HUES48 (cell line): Measurements from ENCODE around the gene PRRX2.
"Not testable (repeated sequence)": the region's sequence is repeated elsewhere in the genome, so short reads cannot be mapped to it uniquely, and the experiment has no call there.

ENCODE experiments used
- H3K27ac ChIP-seq: one replicate; pipeline ENCODE4 v1.7.0; 2013; ENCODE audit warnings: low read depth, low read length, inconsistent platforms
- H3K27me3 ChIP-seq: 2 replicates; pipeline ENCODE4 v1.6.1; 2013; ENCODE audit warnings: mild to moderate bottlenecking, low read length; ENCODE audit not compliant: control insufficient read depth, insufficient read depth
- H3K36me3 ChIP-seq: 2 replicates; pipeline ENCODE4 v1.6.1; 2013; ENCODE audit warnings: low read length; ENCODE audit not compliant: control insufficient read depth, insufficient read depth
- H3K4me1 ChIP-seq: 2 replicates; pipeline ENCODE4 v1.6.1; 2013; ENCODE audit warnings: mild to moderate bottlenecking, low read length; ENCODE audit not compliant: control insufficient read depth, insufficient read depth
- H3K4me3 ChIP-seq: 2 replicates; pipeline ENCODE4 v1.5.1; 2013; ENCODE audit warnings: mild to moderate bottlenecking, low read depth, low read length
- H3K9ac ChIP-seq: 2 replicates; pipeline ENCODE4 v1.6.1; 2013; ENCODE audit warnings: mild to moderate bottlenecking, low read depth, low read length, moderate library complexity
- H3K9me3 ChIP-seq: 2 replicates; pipeline ENCODE4 v1.6.1; 2013; ENCODE audit warnings: low read length; ENCODE audit not compliant: control insufficient read depth, insufficient read depth

Gene PRRX2

GRCh38 chr9:129761901-129762369, 96.5 kb downstream of the PRRX2 start:
- Histone ChIP-seq H3K27ac (no peak overlapping the region), H3K4me1 (0 out of 2 replicates have a peak, but pooled peaks cover 4% of the 10 kb centered on the region), H3K36me3 (no peaks in the 10 kb centered on the region), H3K9me3 (no peaks in the 10 kb centered on the region), H3K4me3 (no peak overlapping the region), H3K9ac (no peak overlapping the region), H3K27me3 (no peaks in the 10 kb centered on the region)

DNA sequence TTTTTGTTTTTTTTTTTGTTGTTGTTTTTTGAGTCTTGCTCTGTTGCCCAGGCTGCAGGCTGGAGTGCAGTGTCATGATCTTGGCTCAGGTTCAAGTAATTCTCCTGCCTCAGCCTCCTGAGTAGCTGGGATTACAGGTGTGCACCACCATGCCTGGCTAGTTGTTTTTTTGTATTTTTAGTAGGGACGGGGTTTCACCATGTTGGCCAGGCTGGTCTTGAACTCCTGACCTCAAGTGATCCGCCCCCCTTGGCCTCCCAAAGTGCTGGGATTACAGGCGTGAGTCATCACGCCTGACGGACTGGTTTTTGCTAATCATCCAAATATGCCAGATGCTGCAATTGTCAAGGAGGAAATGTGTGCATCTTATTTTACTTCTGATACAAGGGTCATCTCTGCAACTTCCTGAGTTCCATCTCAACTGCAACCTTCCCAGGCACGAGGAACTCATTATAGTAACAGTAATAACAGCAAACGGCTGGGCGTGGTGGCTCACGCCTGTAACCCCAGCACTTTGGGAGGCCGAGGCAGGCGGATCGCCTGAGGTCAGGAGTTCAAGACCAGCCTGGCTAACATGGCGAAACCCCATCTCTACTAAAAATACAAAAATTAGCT, 97.0 kb downstream of the PRRX2 start:
- not testable (repeated sequence) for H3K9me3 ChIP-seq, H3K9ac ChIP-seq, H3K36me3 ChIP-seq, H3K4me1 ChIP-seq, H3K27ac ChIP-seq, H3K4me3 ChIP-seq, H3K27me3 ChIP-seq

DNA sequence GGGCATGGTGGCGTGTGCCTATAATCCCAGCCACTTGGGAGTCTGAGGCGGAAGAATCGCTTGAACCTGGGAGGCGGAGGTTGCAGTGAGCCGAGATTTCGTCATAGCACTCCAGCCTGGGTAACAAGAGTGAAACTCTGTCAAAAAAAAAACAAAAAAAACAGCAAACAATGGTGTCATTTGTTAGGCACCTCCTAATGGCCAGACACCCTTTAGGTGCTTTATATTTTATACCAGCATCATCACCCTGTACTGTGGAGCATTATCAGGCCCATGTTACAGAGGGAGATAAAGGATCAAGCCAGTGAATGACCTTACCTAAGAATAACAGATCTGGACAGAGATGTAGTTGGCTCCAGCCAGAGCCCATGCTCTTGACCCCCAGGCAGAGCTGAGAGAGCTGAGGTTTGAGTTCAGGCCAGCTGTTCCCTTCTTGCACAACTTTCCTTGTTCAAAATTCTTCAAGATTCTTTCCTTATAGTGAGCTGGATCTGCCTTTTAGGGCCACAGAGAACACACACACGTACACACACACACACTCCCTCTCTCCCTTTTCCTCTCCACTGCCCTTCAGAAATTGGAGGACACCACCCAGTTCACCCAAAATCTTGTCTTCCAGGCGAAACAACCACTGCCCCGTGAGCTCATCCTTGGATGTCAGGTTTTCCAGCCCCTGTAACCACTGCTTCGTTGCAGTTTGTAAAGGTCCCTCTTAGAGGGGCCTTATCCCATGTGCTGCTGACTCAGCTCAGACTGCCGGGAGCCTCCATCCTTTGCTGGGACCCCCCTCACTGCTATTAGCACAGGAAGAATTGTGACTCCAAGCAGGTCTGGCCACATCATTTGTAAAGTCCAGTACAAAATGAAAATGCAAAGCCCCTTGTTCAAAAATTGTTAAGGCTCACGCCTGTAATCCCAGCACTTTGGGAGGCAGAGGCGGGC, 97.8 kb downstream of the PRRX2 start:
- no peak overlapping the region for H3K9ac ChIP-seq
- H3K36me3 ChIP-seq, result no peaks in the 10 kb centered on the region

GRCh38 chr9:129765764-129766317, 100.4 kb downstream of the PRRX2 start:
- no peak overlapping the region for H3K27ac ChIP-seq
- 0 out of 2 replicates have a peak, but pooled peaks cover 4% of the 10 kb centered on the region for H3K4me1 ChIP-seq
- no peaks in the 10 kb centered on the region for H3K36me3 ChIP-seq
- H3K9me3 ChIP-seq, result no peaks in the 10 kb centered on the region
- H3K27me3 ChIP-seq, result no peaks in the 10 kb centered on the region
- H3K9ac ChIP-seq, result no peak overlapping the region
- no peak overlapping the region for H3K4me3 ChIP-seq

More for the DNA sequence above, 97.8 kb downstream of the PRRX2 start:
- no peaks in the 10 kb centered on the region for H3K27me3 ChIP-seq
- no peaks in the 10 kb centered on the region for H3K9me3 ChIP-seq
- H3K4me1 ChIP-seq, result 0 out of 2 replicates have a peak, but pooled peaks cover 4% of the 10 kb centered on the region
- no peak overlapping the region for H3K4me3 ChIP-seq
- no peak overlapping the region for H3K27ac ChIP-seq

DNA sequence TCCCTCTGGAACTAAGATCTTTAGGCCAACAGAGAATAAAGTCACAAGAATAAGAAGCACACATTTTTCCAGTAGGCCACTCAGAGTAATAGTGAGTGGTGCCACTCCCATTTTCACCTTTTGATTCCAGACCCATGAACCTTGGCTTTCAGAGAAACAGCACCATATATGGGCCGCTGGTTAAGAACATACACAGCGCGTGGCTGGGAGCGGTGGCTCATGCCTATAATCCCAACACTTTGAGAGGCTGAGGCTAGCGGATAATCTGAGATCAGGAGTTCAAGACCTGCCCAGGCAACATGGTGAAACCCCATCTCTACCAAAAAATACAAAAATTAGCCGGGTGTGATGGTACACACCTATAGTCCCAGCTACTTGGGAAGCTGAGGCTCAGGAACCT, 103.0 kb downstream of the PRRX2 start:
- no peak overlapping the region for H3K27ac ChIP-seq
- no peaks in the 10 kb centered on the region for H3K9me3 ChIP-seq
- H3K9ac ChIP-seq, result no peak overlapping the region
- H3K36me3 ChIP-seq, result no peaks in the 10 kb centered on the region
- H3K27me3 ChIP-seq, result no peaks in the 10 kb centered on the region
- H3K4me1 ChIP-seq, result no peaks in the 10 kb centered on the region
- H3K4me3 ChIP-seq, result no peak overlapping the region

DNA sequence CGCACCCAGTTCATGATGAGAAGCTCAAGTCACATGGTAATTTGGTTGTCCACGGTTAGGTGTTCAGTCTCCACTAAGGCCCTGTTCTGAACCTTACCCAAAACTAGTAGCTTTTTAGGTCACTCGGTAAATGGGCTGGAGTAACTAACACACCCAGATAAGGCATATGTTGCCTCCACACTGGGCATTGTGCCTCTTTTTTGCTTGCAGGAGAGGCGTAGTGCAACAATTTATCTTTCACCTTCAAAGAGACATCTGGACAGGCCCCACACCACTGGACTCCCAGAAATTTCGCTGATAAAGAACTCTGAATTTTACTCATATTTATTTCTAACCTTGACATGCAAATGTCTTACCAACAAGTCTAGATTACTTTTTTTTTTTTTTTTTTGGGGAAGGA, 104.2 kb downstream of the PRRX2 start:
- H3K4me1 ChIP-seq, result no peaks in the 10 kb centered on the region
- H3K27me3 ChIP-seq, result no peaks in the 10 kb centered on the region

DNA sequence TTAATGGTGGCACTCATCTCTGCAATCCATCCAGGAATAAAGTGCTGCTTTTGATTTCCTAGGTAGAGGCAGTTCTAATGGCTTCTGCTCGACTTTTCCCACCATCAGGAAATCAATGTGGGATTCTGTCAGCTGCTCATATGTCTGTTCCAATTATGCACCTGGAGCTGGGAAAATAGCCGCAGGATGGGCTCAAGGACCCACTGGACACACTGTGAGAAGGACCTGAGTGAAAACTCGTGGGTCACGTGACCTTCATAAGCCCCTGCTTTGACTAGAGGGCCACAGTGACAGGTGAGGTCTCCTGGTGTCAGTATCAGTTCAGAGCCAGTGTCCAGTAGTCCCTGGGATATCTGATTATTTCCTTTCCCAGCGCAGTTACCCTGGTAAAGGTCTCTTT, 105.3 kb downstream of the PRRX2 start:
- no peak overlapping the region for H3K4me3 ChIP-seq
- no peaks in the 10 kb centered on the region for H3K36me3 ChIP-seq
- H3K9ac ChIP-seq, result no peak overlapping the region
- no peaks in the 10 kb centered on the region for H3K27me3 ChIP-seq
- no peaks in the 10 kb centered on the region for H3K4me1 ChIP-seq
- no peak overlapping the region for H3K27ac ChIP-seq
- no peaks in the 10 kb centered on the region for H3K9me3 ChIP-seq

More for the DNA sequence above, 104.2 kb downstream of the PRRX2 start:
- no peak overlapping the region for H3K27ac ChIP-seq
- no peak overlapping the region for H3K9ac ChIP-seq
- no peaks in the 10 kb centered on the region for H3K9me3 ChIP-seq
- no peaks in the 10 kb centered on the region for H3K36me3 ChIP-seq
- no peak overlapping the region for H3K4me3 ChIP-seq
